Cerebellar nuclear complex (tissue), 1 donor: Measurements from ENCODE around the gene OR2W3.

Source experiments
- DNase-seq, 2 experiments: peaks; one replicate each; lab custom pipeline; 2025; lab: John Stamatoyannopoulos, UW

The OR2W3 gene

GRCh38 chr1:247895163-247895637 is at the start of gene OR2W3:
Gene OR2W3, plus strand, starts transcription at chr1:247895587. Its CDS starts 0 bp downstream, at chr1:247895587.
- DNase-seq, result no peak

- no peak for DNase-seq
Measured at GRCh38 chr1:247845693-247846017, 49.7 kb upstream of the OR2W3 start.

- DNase-seq, result no peak
Measured at GRCh38 chr1:247848346-247848745, 47.0 kb upstream of the OR2W3 start.

- DNase-seq, result no peak
Measured at GRCh38 chr1:247849616-247850015, 45.8 kb upstream of the OR2W3 start.

- no peak for DNase-seq
Measured at GRCh38 chr1:247854899-247855545, 40.4 kb upstream of the OR2W3 start.

- no peak for DNase-seq
Measured at GRCh38 chr1:247855911-247856310, 39.5 kb upstream of the OR2W3 start.

- no peak for DNase-seq
Measured at GRCh38 chr1:247857069-247857984, 38.1 kb upstream of the OR2W3 start, which contains the start of gene TRIM58. Gene TRIM58, plus strand, starts transcription at chr1:247857187. Its CDS starts 60 bp downstream, at chr1:247857247.

GRCh38 chr1:247857985-247858619 is 37.3 kb upstream of the OR2W3 start:
- no peak for DNase-seq

- no peak for DNase-seq
Measured at GRCh38 chr1:247862756-247863155, 32.6 kb upstream of the OR2W3 start.

- no peak for DNase-seq
Measured at GRCh38 chr1:247864644-247865043, 30.7 kb upstream of the OR2W3 start.

- DNase-seq, result no peak
Measured at GRCh38 chr1:247865416-247865815, 30.0 kb upstream of the OR2W3 start.

- DNase-seq, result no peak
Measured at GRCh38 chr1:247883346-247883745, 12.0 kb upstream of the OR2W3 start.

GRCh38 chr1:247884797-247885413 is 10.5 kb upstream of the OR2W3 start:
- no peak for DNase-seq

GRCh38 chr1:247895976-247896375 is 589 bp downstream of the OR2W3 start:
- no peak for DNase-seq

- DNase-seq, result no peak
Measured at GRCh38 chr1:247904122-247904521, 8.7 kb downstream of the OR2W3 start.

- DNase-seq, result no peak
Measured at GRCh38 chr1:247905181-247905580, 9.8 kb downstream of the OR2W3 start.

GRCh38 chr1:247905910-247906503 is 10.6 kb downstream of the OR2W3 start:
- no peak for DNase-seq

GRCh38 chr1:247906504-247907047 is 11.2 kb downstream of the OR2W3 start:
- no peak for DNase-seq

GRCh38 chr1:247908766-247909165 is 13.4 kb downstream of the OR2W3 start:
- DNase-seq, result no peak

- no peak for DNase-seq
Measured at GRCh38 chr1:247913786-247914185, 18.4 kb downstream of the OR2W3 start.

- DNase-seq, result no peak
Measured at GRCh38 chr1:247914941-247915662, 19.7 kb downstream of the OR2W3 start.
